ENCODE data around the gene EDNRB. TPM values are rescaled to one million over a fixed set of nuclear protein-coding genes. Genes with fewer than 3 reads are reported as not detected.

Gene EDNRB
- total and polyA plus RNA-seq, 2 of the 8 experiments (the other 6 are each of a cell fraction or from before 2014, with no cell fraction given) = 15.8 to 73.2 TPM

GRCh38 chr13:77865622-77866021 lies 53.0 kb downstream of the EDNRB start:
- no peaks in the 10 kb centered on the region for H3K4me1 ChIP-seq (replicated peaks in 1 of 4; ENCODE audit: control insufficient read depth in 3 of 4, insufficient read depth in 4 of 4, low read length in 3 of 4)
- H4K8ac ChIP-seq (ENCODE audit: extremely low read depth, insufficient read depth, low read length) = no peak overlapping the region
- H3K9me3 ChIP-seq (ENCODE audit: insufficient read depth in 2 of 2, low read depth in 1 of 2, low read length in 1 of 2) = peaks cover 0 to 7% of the 10 kb centered on the region in 2 experiments; a peak in 1 of 4 replicates
- H3K79me1 ChIP-seq (ENCODE audit: low read depth, low read length) = no peaks in the 10 kb centered on the region
- ChIA-PET POLR2A (ENCODE audit: partially characterized antibody) (no interaction called here), CTCF (ENCODE audit: partially characterized antibody) (interaction anchor here (1.5 kb wide), 1 partner anchor 22 kb away, joined by 6 read pairs; no protein-coding TSS in a partner anchor)
- no peak overlapping the region for H2AK5ac ChIP-seq (ENCODE audit: low read depth, low read length)
- no peak overlapping the region for H3K4me3 ChIP-seq (ENCODE audit: extremely low read depth in 1 of 4, insufficient read depth in 2 of 4, low read depth in 3 of 4, low read length in 4 of 4)
- no peak overlapping the region for H2BK15ac ChIP-seq (ENCODE audit: low read length)
- no peak overlapping the region for H2BK20ac ChIP-seq (ENCODE audit: low read length)
- no peaks in the 10 kb centered on the region; a peak in 1 of 8 replicates for H3K36me3 ChIP-seq (ENCODE audit: control insufficient read depth in 2 of 4, insufficient read depth in 4 of 4, low read length in 3 of 4)
- H4K91ac ChIP-seq (replicated peaks; ENCODE audit: insufficient read length, low read length) = no peak overlapping the region
- no peak overlapping the region for H4K5ac ChIP-seq (ENCODE audit: insufficient read length, low read depth, low read length)
- no peak overlapping the region for H2BK120ac ChIP-seq (replicated peaks; ENCODE audit: low read depth, low read length)
- H3K56ac ChIP-seq (replicated peaks; ENCODE audit: insufficient read length, low read depth, low read length) = no peak overlapping the region
- FAIRE-seq = no peak
- H3K27me3 ChIP-seq (replicated peaks in 1 of 4; ENCODE audit: control insufficient read depth in 3 of 4, extremely low read depth in 1 of 4, insufficient read depth in 3 of 4, low read length in 3 of 4) = no peaks in the 10 kb centered on the region; a peak in 1 of 7 replicates
- no peaks in the 10 kb centered on the region for H4K20me1 ChIP-seq (replicated peaks in 1 of 2; ENCODE audit: control insufficient read depth in 1 of 2, insufficient read depth in 2 of 2, low read length in 2 of 2)
- H3K23ac ChIP-seq (ENCODE audit: insufficient read length) = no peak overlapping the region
- no peak overlapping the region for H2BK5ac ChIP-seq (ENCODE audit: low read depth, low read length)
- no peak overlapping the region for H2BK12ac ChIP-seq (ENCODE audit: low read depth, low read length)
- H3K27ac ChIP-seq (ENCODE audit: low read depth, low read length) = no peak overlapping the region
- H3K23me2 ChIP-seq (ENCODE audit: low read depth, low read length) = no peaks in the 10 kb centered on the region
- H3K9ac ChIP-seq (replicated peaks in 1 of 4; ENCODE audit: extremely low read depth in 1 of 4, low read depth in 3 of 4, low read length in 3 of 4) = no peak overlapping the region
- H3K18ac ChIP-seq (ENCODE audit: extremely low read depth, low read length) = no peak overlapping the region
- H3K79me2 ChIP-seq (ENCODE audit: control insufficient read depth in 1 of 2, insufficient read depth in 2 of 2, low read length in 2 of 2) = no peaks in the 10 kb centered on the region
- H3K4me2 ChIP-seq (ENCODE audit: insufficient read depth in 1 of 2, low read depth in 2 of 2, low read length in 2 of 2) = no peak overlapping the region
- H3K14ac ChIP-seq (ENCODE audit: insufficient read length) = no peak overlapping the region
- H3K4ac ChIP-seq (replicated peaks; ENCODE audit: insufficient read length, low read depth, low read length) = no peak overlapping the region
- no peak overlapping the region for H2AFZ ChIP-seq (ENCODE audit: low read length)
- DNase-seq (ENCODE audit: low read depth in 1 of 2, low spot score in 2 of 2) = no peak
- 93% methylated on average over 3 of the region's 3 CpGs; no CpG with 5 or more reads in 1 of the 2 experiments for WGBS, 2 experiments (ENCODE audit: extremely low coverage in 1 of 2, insufficient coverage in 1 of 2, insufficient read length in 1 of 2, insufficient replicate concordance in 2 of 2, low coverage in 1 of 2, low lambda C conversion rate in 2 of 2, missing lambda C conversion rate in 1 of 2)
- TF ChIP-seq CTCF (IDR thresholded peaks at IDR 0.05; ENCODE audit: control extremely low read depth in 1 of 3, insufficient read depth in 1 of 3, low read depth in 1 of 3, low read length in 3 of 3) (no peak), BRCA1 (IDR thresholded peaks at IDR 0.05; ENCODE audit: low read depth, low read length) (no peak), NRF1 (IDR thresholded peaks at IDR 0.05; ENCODE audit: low read depth, low read length) (no peak), MAX (IDR thresholded peaks at IDR 0.05) (no peak), EZH2 (IDR thresholded peaks at IDR 0.05; ENCODE audit: low read depth, low read length, severe bottlenecking) (no peak), ASH2L (IDR thresholded peaks at IDR 0.05; ENCODE audit: low read length) (no peak), CREB1 (IDR thresholded peaks at IDR 0.05) (no peak), CHD2 (IDR thresholded peaks at IDR 0.05; ENCODE audit: low read length) (no peak), RAD21 (IDR thresholded peaks at IDR 0.05 in 1 of 2, conservative IDR thresholded peaks at IDR 0.05 in 1 of 2; ENCODE audit: low read depth in 2 of 2, low read length in 2 of 2) (no peak), YY1 (IDR thresholded peaks at IDR 0.05; ENCODE audit: low read depth, low read length) (no peak), TAF7 (optimal IDR thresholded peaks at IDR 0.05; ENCODE audit: borderline replicate concordance, low read depth, low read length) (no peak), SP1 (IDR thresholded peaks at IDR 0.05; ENCODE audit: low read depth, low read length) (no peak)

Measured in H1 (cell line).